H9 (cell line): ENCODE data around the gene CETN1. TPM values are rescaled to one million over a fixed set of nuclear protein-coding genes. Genes with fewer than 3 reads are reported as not detected.

Experiments
- DNase-seq: peaks from one replicate; pipeline ENCODE4 v3.0.0-alpha.2; 2017
- H2AFZ ChIP-seq: one replicate; pipeline ENCODE4 v1.6.1; 2013; ENCODE audit warnings: mild to moderate bottlenecking, low read length, control low read depth, moderate library complexity
- H2AK5ac ChIP-seq: 2 replicates; pipeline ENCODE4 v1.6.1; 2013; ENCODE audit warnings: low read length, control low read depth, mixed read lengths; ENCODE audit not compliant: insufficient read length
- H2BK120ac ChIP-seq: one replicate; pipeline ENCODE4 v1.6.1; 2013; ENCODE audit warnings: low read depth, mild to moderate bottlenecking, low read length, control low read depth, inconsistent platforms; ENCODE audit not compliant: poor library complexity, severe bottlenecking
- H2BK12ac ChIP-seq: 2 replicates; pipeline ENCODE4 v1.6.1; 2013; ENCODE audit warnings: low read length, control low read depth, mixed read lengths, low read depth; ENCODE audit not compliant: insufficient read length
- H2BK15ac ChIP-seq: 2 replicates; pipeline ENCODE4 v1.6.1; 2013; ENCODE audit warnings: low read depth, low read length, control low read depth
- H2BK20ac ChIP-seq: one replicate; pipeline ENCODE4 v1.6.1; 2013; ENCODE audit warnings: low read depth, mild to moderate bottlenecking, low read length, control low read depth, inconsistent platforms; ENCODE audit not compliant: poor library complexity, severe bottlenecking
- H2BK5ac ChIP-seq: 2 replicates; pipeline ENCODE4 v1.6.1; 2013; ENCODE audit warnings: low read length, control low read depth, mixed read lengths; ENCODE audit not compliant: insufficient read length
- H3K14ac ChIP-seq: 2 replicates; pipeline ENCODE4 v1.6.1; 2013; ENCODE audit warnings: low read length, control low read depth; ENCODE audit not compliant: insufficient read depth
- H3K18ac ChIP-seq: 2 replicates; pipeline ENCODE4 v1.6.1; 2013; ENCODE audit warnings: low read depth, mild to moderate bottlenecking, mixed read lengths, low read length, control low read depth; ENCODE audit not compliant: insufficient read length
- H3K23ac ChIP-seq: 2 replicates; pipeline ENCODE4 v1.6.1; 2013; ENCODE audit warnings: low read length, control low read depth, mixed read lengths, low read depth; ENCODE audit not compliant: insufficient read length
- H3K23me2 ChIP-seq: 2 replicates; pipeline ENCODE4 v1.6.1; 2013; ENCODE audit warnings: low read depth, mild to moderate bottlenecking, mixed read lengths, low read length, control low read depth; ENCODE audit not compliant: insufficient read length, poor library complexity, severe bottlenecking
- H3K27ac ChIP-seq: 2 replicates; pipeline ENCODE4 v1.5.1; 2013; ENCODE audit warnings: low read length, control low read depth, mixed read lengths, low read depth; ENCODE audit not compliant: insufficient read length
- H3K27me3 ChIP-seq: 2 replicates; pipeline ENCODE4 v1.6.1; 2013; ENCODE audit warnings: low read length, control low read depth, inconsistent platforms; ENCODE audit not compliant: insufficient read depth
- H3K4ac ChIP-seq: 2 replicates; pipeline ENCODE4 v1.6.1; 2013; ENCODE audit warnings: low read depth, mild to moderate bottlenecking, control low read depth, inconsistent platforms, low read length, moderate library complexity
- H3K4me1 ChIP-seq: 2 replicates; pipeline ENCODE4 v1.6.1; 2013; ENCODE audit warnings: low read length, control low read depth, inconsistent platforms; ENCODE audit not compliant: insufficient read depth
- H3K4me2 ChIP-seq: 2 replicates; pipeline ENCODE4 v1.6.1; 2013; ENCODE audit warnings: low read length, control low read depth, mixed read lengths; ENCODE audit not compliant: insufficient read length, insufficient read depth
- H3K56ac ChIP-seq: 2 replicates; pipeline ENCODE4 v1.6.1; 2013; ENCODE audit warnings: low read depth, mild to moderate bottlenecking, mixed read lengths, low read length, control low read depth; ENCODE audit not compliant: insufficient read length
- H3K79me1 ChIP-seq: 2 replicates; pipeline ENCODE4 v1.6.1; 2013; ENCODE audit warnings: low read depth, mild to moderate bottlenecking, moderate library complexity, low read length, control low read depth, inconsistent platforms; ENCODE audit not compliant: insufficient read depth, poor library complexity, severe bottlenecking
- H3K79me2 ChIP-seq: 2 replicates; pipeline ENCODE4 v1.6.1; 2013; ENCODE audit warnings: low read length, control low read depth, inconsistent platforms; ENCODE audit not compliant: insufficient read depth
- H3K9ac ChIP-seq: 2 replicates; pipeline ENCODE4 v1.6.1; 2013; ENCODE audit warnings: low read length, control low read depth, mixed read lengths; ENCODE audit not compliant: insufficient read length; ENCODE audit errors: extremely low read depth
- H3K9me3 ChIP-seq: one replicate; pipeline ENCODE4 v1.6.1; 2013; ENCODE audit warnings: low read depth, low read length, inconsistent platforms; ENCODE audit not compliant: control insufficient read depth
- H3T11ph ChIP-seq: one replicate; pipeline ENCODE4 v1.6.1; 2013; ENCODE audit warnings: mild to moderate bottlenecking, low read length, control low read depth, inconsistent platforms
- H4K20me1 ChIP-seq: one replicate; pipeline ENCODE4 v1.6.1; 2013; ENCODE audit not compliant: control insufficient read depth, insufficient read length, insufficient read depth
- H4K5ac ChIP-seq: 2 replicates; pipeline ENCODE4 v1.6.1; 2013; ENCODE audit warnings: low read depth, mild to moderate bottlenecking, mixed read lengths, low read length, control low read depth; ENCODE audit not compliant: insufficient read length
- H4K8ac ChIP-seq: replicated peaks from 2 replicates; pipeline ENCODE4 v1.6.1; 2013; ENCODE audit warnings: low read length, control low read depth, mixed read lengths, low read depth; ENCODE audit not compliant: insufficient read length
- H4K91ac ChIP-seq: 2 replicates; pipeline ENCODE4 v1.6.1; 2013; ENCODE audit warnings: low read depth, mild to moderate bottlenecking, moderate library complexity, mixed read lengths, low read length, control low read depth; ENCODE audit not compliant: insufficient read length
- H3K27ac Mint-ChIP-seq, 3 experiments: 2 replicates in 2 of 3; 3 replicates in 1 of 3; pipeline ENCODE4 v1.8.0; 2020 to 2021; ENCODE audit warnings: mixed read lengths in 3 of 3, mild to moderate bottlenecking in 1 of 3, moderate library complexity in 1 of 3
- H3K27me3 Mint-ChIP-seq: 2 replicates; pipeline ENCODE4 v1.8.0; 2021; ENCODE audit warnings: low read depth, mild to moderate bottlenecking, moderate library complexity, mixed read lengths
- H3K36me3 Mint-ChIP-seq, 3 experiments: 2 replicates in 2 of 3; 3 replicates in 1 of 3; pipeline ENCODE4 v1.8.0; 2020 to 2021; ENCODE audit warnings: low read depth in 3 of 3, mixed read lengths in 3 of 3; ENCODE audit not compliant: insufficient read depth in 1 of 3
- H3K4me1 Mint-ChIP-seq, 2 experiments: 2 replicates each; pipeline ENCODE4 v1.8.0; 2020; ENCODE audit warnings: mixed read lengths in 2 of 2
- H3K4me3 Mint-ChIP-seq, 2 experiments: 2 replicates in 1 of 2; 3 replicates in 1 of 2; pipeline ENCODE4 v1.8.0; 2020 to 2021; ENCODE audit warnings: mild to moderate bottlenecking in 2 of 2, mixed read lengths in 2 of 2, moderate library complexity in 1 of 2
- H3K9me3 Mint-ChIP-seq, 2 experiments: 2 replicates in 1 of 2; 3 replicates in 1 of 2; pipeline ENCODE4 v1.8.0; 2020; ENCODE audit warnings: mild to moderate bottlenecking in 2 of 2, mixed read lengths in 2 of 2, moderate library complexity in 1 of 2
- CTCF ChIP-seq: fragments of 200-600 bp; sonication (generic); conservative IDR thresholded peaks from 3 replicates; pipeline ENCODE4 v1.8.0; 2021; ENCODE audit warnings: antibody characterized with exemption, mild to moderate bottlenecking
- WGBS: extraction: QIAGEN DNeasy Blood & Tissue Kit; methylation state at CpG from one replicate; pipeline ENCODE4 v1.1.7; 2013; ENCODE audit warnings: missing lambda C conversion rate, low lambda C conversion rate, mixed read lengths; ENCODE audit not compliant: insufficient read length; ENCODE audit errors: extremely low coverage; 5-methylcytosine and 5-hydroxymethylcytosine counted together
- total RNA-seq: library from RNA; stranded (reverse); gene quantifications from 2 replicates; pipeline ENCODE4 v1.2.1, GENCODE V29; 2021

Gene CETN1
- total RNA-seq, 1 experiment from 2014 or later: not detected

- H4K5ac ChIP-seq: no peak overlapping the region
- H3K56ac ChIP-seq: no peak overlapping the region
- H3K27me3 Mint-ChIP-seq: no peaks in the 10 kb centered on the region; the same call in 1 of the 2 replicates
- no peak overlapping the region for H3K23ac ChIP-seq
- no peak overlapping the region for H3K4ac ChIP-seq
- H3K23me2 ChIP-seq: no peaks in the 10 kb centered on the region
- peak overlapping the region; percentile 66 for H3K27ac ChIP-seq
- no peak for TF ChIP-seq CTCF
- no peak overlapping the region for H4K8ac ChIP-seq
- no peak overlapping the region for H2BK12ac ChIP-seq
- no peak overlapping the region for H2AK5ac ChIP-seq
- H3K4me1 Mint-ChIP-seq: peaks cover 47 to 60% of the 10 kb centered on the region in 2 experiments
- H2BK5ac ChIP-seq: no peak overlapping the region
- peak overlapping the region in 1 of 2 experiments; percentile 40; a peak in 1 of 5 replicates for H3K4me3 Mint-ChIP-seq
- no peak overlapping the region for H3K18ac ChIP-seq
- no peaks in the 10 kb centered on the region for H3K27me3 ChIP-seq
- H3K14ac ChIP-seq: no peak overlapping the region
- DNase-seq: no peak
- H2BK15ac ChIP-seq: no peak overlapping the region
- H2AFZ ChIP-seq: no peak overlapping the region
- H3T11ph ChIP-seq: no peak overlapping the region
- no peaks in the 10 kb centered on the region for H3K79me2 ChIP-seq
- H3K79me1 ChIP-seq: no peaks in the 10 kb centered on the region
- peak overlapping the region; percentile 8 for H3K4me2 ChIP-seq
- no peak overlapping the region for H2BK120ac ChIP-seq
- H3K9ac ChIP-seq: no peak overlapping the region
- peaks cover 10% of the 10 kb centered on the region for H3K4me1 ChIP-seq
- no CpG with 5 or more reads among the region's 4 CpGs for WGBS
- H3K9me3 Mint-ChIP-seq: no peaks in the 10 kb centered on the region; a peak in 2 of 5 replicates
- no peaks in the 10 kb centered on the region for H3K9me3 ChIP-seq
- H4K91ac ChIP-seq: no peak overlapping the region
- peak overlapping the region in 2 of 3 experiments; percentile 74 to 97; a peak in 3 of 7 replicates for H3K27ac Mint-ChIP-seq
- peaks cover 0 to 10% (median 0%) of the 10 kb centered on the region in 3 experiments; a peak in 2 of 7 replicates for H3K36me3 Mint-ChIP-seq
- no peak overlapping the region for H2BK20ac ChIP-seq
- H4K20me1 ChIP-seq: no peaks in the 10 kb centered on the region
These were observed 5.9 kb upstream of the CETN1 start for GRCh38 chr18:574149-574860.
